ENCODE results near the gene CCDC159. TPM values are rescaled to one million over a fixed set of nuclear protein-coding genes. Genes with fewer than 3 reads are reported as not detected.

The CCDC159 gene
- total and polyA plus RNA-seq, 7 donors: 2.4 to 9.2 (median 5.3) TPM

DNA sequence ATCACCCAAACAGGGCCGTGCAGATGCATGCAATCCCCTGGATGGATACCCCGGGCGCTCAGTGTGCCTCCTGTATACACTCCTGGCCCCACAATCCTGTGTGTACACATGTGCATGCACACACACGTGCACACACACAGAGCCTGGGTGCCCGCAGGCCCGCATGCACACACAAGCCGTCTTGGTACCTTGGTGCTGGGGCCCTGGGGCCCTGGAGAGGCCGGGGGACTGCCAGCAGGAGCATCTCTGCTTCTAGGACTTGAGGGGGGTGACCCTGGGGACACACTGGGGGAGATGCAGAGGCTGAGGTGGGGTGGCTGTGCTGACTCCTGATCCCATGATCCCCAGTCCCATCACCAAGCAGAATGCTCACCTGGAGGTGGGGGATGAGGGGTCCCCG lies 53.3 kb downstream of the CCDC159 start:
- ATAC-seq: no peak
- WGBS, 3 donors: 86 to 93% (median 90%) methylated on average over 9 of the region's 9 CpGs
- no peaks in the 10 kb centered on the region for H3K4me1 ChIP-seq
- no peak for DNase-seq
- intact Hi-C loops (cut with DNase I): no loop called here
- H3K27ac ChIP-seq: no peak overlapping the region
- no peaks in the 10 kb centered on the region for H3K36me3 ChIP-seq (ENCODE audit: insufficient read depth in 1 of 2, low read depth in 1 of 2)
- TF ChIP-seq, protein P1, sequence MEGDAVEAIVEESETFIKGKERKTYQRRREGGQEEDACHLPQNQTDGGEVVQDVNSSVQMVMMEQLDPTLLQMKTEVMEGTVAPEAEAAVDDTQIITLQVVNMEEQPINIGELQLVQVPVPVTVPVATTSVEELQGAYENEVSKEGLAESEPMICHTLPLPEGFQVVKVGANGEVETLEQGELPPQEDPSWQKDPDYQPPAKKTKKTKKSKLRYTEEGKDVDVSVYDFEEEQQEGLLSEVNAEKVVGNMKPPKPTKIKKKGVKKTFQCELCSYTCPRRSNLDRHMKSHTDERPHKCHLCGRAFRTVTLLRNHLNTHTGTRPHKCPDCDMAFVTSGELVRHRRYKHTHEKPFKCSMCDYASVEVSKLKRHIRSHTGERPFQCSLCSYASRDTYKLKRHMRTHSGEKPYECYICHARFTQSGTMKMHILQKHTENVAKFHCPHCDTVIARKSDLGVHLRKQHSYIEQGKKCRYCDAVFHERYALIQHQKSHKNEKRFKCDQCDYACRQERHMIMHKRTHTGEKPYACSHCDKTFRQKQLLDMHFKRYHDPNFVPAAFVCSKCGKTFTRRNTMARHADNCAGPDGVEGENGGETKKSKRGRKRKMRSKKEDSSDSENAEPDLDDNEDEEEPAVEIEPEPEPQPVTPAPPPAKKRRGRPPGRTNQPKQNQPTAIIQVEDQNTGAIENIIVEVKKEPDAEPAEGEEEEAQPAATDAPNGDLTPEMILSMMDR (IDR thresholded peaks at IDR 0.05): no peak
- H3K9me3 ChIP-seq: no peaks in the 10 kb centered on the region
- peaks cover 0 to 8% (median 0%) of the 10 kb centered on the region in 3 donors for H3K27me3 ChIP-seq (ENCODE audit: insufficient read depth in 3 of 3, low read length in 2 of 3)
- no peak overlapping the region for H3K4me3 ChIP-seq

DNA sequence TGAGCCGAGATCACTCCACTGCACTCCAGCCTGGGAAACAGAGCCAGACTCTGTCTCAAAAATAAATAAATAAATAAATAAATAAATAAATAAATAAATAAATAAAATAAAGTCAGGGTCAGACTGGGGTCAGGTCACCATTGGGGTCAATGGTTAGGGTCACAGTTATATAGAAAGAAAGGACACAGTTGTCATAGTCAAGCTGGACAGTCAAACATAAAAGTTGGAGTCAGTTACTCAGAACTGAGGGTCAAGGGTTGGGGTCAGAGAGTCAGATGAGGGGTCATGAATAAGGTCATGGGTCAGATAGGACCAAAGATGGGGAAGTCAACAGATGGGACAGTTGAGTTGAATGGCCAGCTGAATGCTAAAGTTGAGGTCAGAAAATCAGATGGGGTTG lies 54.5 kb downstream of the CCDC159 start:
- TF ChIP-seq, protein P1 (IDR thresholded peaks at IDR 0.05): no peak
- Histone ChIP-seq H3K4me1 (no peaks in the 10 kb centered on the region), H3K36me3 (ENCODE audit: insufficient read depth in 1 of 2, low read depth in 1 of 2) (no peaks in the 10 kb centered on the region), H3K27ac (no peak overlapping the region), H3K4me3 (no peak overlapping the region), H3K9me3 (no peaks in the 10 kb centered on the region), H3K27me3 (ENCODE audit: insufficient read depth in 3 of 3, low read length in 2 of 3) (peaks cover 0 to under 1% (median 0%) of the 10 kb centered on the region in 3 donors)
- DNase-seq: no peak
- 71 to 88% (median 85%) methylated on average over 1 of the region's 1 CpG for WGBS, 3 donors
- ATAC-seq: no peak
- intact Hi-C loops (cut with DNase I): no loop called here

DNA sequence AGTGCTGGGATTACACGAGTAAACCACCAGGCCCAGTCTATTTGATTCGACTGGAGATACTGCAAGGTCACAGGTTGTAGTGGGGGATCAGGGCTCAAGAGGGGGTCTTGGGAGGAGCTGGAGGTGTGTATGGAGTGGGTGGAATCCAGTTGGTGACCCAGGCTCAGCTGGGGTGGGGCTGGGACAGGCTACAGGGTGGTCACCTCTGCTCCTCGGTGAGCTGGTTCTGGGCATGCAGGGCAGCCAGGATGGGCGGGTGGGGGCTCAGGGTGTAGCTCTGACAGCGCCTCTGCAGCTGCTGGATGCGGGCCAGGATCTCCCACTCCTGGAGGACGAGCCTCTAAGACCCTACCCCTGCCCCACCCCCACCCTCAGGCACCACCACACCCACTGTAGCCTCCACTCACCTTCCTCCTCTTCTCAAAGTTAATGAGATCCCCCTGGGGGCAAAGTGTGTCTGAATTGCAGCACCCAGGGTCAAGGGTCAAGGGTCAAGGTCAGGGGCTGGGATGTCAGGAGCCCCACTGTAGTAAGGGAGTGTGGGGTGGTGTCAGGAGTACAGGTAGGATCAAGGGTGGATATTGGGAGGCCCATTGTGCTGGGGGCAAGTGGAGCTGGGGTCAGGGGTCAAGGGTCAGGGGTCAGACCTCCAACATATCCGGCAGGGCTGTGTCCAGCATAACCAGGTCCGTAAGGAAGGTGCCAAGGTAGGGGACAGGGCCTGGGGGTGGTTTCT lies 55.7 kb downstream of the CCDC159 start:
- peaks cover 0 to 8% (median 3%) of the 10 kb centered on the region in 3 donors for H3K27me3 ChIP-seq (ENCODE audit: insufficient read depth in 3 of 3, low read length in 2 of 3)
- no peaks in the 10 kb centered on the region for H3K36me3 ChIP-seq (ENCODE audit: insufficient read depth in 1 of 2, low read depth in 1 of 2)
- H3K4me1 ChIP-seq: no peaks in the 10 kb centered on the region
- WGBS, 3 donors: 79 to 83% (median 80%) methylated on average over 9 of the region's 9 CpGs
- H3K4me3 ChIP-seq: no peak overlapping the region
- no peaks in the 10 kb centered on the region for H3K9me3 ChIP-seq
- ATAC-seq (no peak), DNase-seq (no peak)
- TF ChIP-seq, protein P1 (IDR thresholded peaks at IDR 0.05): no peak
- intact Hi-C loops (cut with DNase I): no loop called here
- H3K27ac ChIP-seq: no peak overlapping the region

Other genes with a start within 250 kb of the CCDC159 start
- 1 to 10 TPM in 2 of 4 donors, under 1 TPM in 2; 0.51 to 1.7 (median 0.98) TPM for gene SPC24, start 190.7 kb upstream of the CCDC159 start, total RNA-seq
- gene SPC24, start 190.7 kb upstream of the CCDC159 start, polyA plus RNA-seq: under 1 TPM; 0.14 to 0.55 (median 0.44) TPM
- 100 to 1,000 TPM in 1 of 4 donors, 10 to 100 TPM in 3; 44.0 to 103 (median 68.0) TPM for gene KANK2, start 149.0 kb upstream of the CCDC159 start, total RNA-seq
- 10 to 100 TPM; 23.7 to 29.9 (median 25.8) TPM for gene KANK2, start 149.0 kb upstream of the CCDC159 start, polyA plus RNA-seq
- under 1 TPM in 2 of 4 donors, not detected in 2; 0.48 to 0.49 TPM for gene ANGPTL8, start 106.9 kb upstream of the CCDC159 start, total RNA-seq
- gene ANGPTL8, start 106.9 kb upstream of the CCDC159 start, polyA plus RNA-seq: 10 to 100 TPM in 1 of 3 donors, under 1 TPM in 2; 0.08 to 14.6 (median 0.15) TPM
- gene DOCK6, start 84.0 kb upstream of the CCDC159 start, total RNA-seq: 10 to 100 TPM; 14.5 to 27.1 (median 17.8) TPM
- 10 to 100 TPM in 2 of 3 donors, 1 to 10 TPM in 1; 8.7 to 16.0 (median 11.4) TPM for gene DOCK6, start 84.0 kb upstream of the CCDC159 start, polyA plus RNA-seq
- not detected for gene TSPAN16, start 50.4 kb upstream of the CCDC159 start, total RNA-seq
- not detected for gene TSPAN16, start 50.4 kb upstream of the CCDC159 start, polyA plus RNA-seq
- gene RAB3D, start 6.9 kb upstream of the CCDC159 start, total RNA-seq: 1 to 10 TPM; 4.0 to 5.6 (median 4.3) TPM
- gene RAB3D, start 6.9 kb upstream of the CCDC159 start, polyA plus RNA-seq: 1 to 10 TPM; 1.1 to 1.6 (median 1.4) TPM
- 10 to 100 TPM; 65.9 to 81.6 (median 70.5) TPM for gene TMEM205, start 251 bp upstream of the CCDC159 start, total RNA-seq
- 10 to 100 TPM; 63.0 to 95.1 (median 90.4) TPM for gene TMEM205, start 251 bp upstream of the CCDC159 start, polyA plus RNA-seq
- gene PLPPR2, start 8.9 kb downstream of the CCDC159 start, total RNA-seq: 10 to 100 TPM; 14.1 to 33.6 (median 21.5) TPM
- 10 to 100 TPM in 2 of 3 donors, 1 to 10 TPM in 1; 4.3 to 30.9 (median 20.8) TPM for gene PLPPR2, start 8.9 kb downstream of the CCDC159 start, polyA plus RNA-seq
- gene SWSAP1, start 28.1 kb downstream of the CCDC159 start, total RNA-seq: 1 to 10 TPM; 1.1 to 1.7 (median 1.4) TPM
- 1 to 10 TPM; 2.1 to 3.9 (median 2.3) TPM for gene SWSAP1, start 28.1 kb downstream of the CCDC159 start, polyA plus RNA-seq
- 1 to 10 TPM; 1.0 to 2.1 (median 1.7) TPM for gene EPOR, start 37.8 kb downstream of the CCDC159 start, total RNA-seq
- gene EPOR, start 37.8 kb downstream of the CCDC159 start, polyA plus RNA-seq: 1 to 10 TPM; 1.7 to 2.1 (median 2.1) TPM
- gene RGL3, start 72.8 kb downstream of the CCDC159 start, total RNA-seq: 1 to 10 TPM; 1.6 to 6.4 (median 3.0) TPM
- 1 to 10 TPM; 1.2 to 2.4 (median 2.2) TPM for gene RGL3, start 72.8 kb downstream of the CCDC159 start, polyA plus RNA-seq
- under 1 TPM in 2 of 4 donors, not detected in 2; 0.13 to 0.17 TPM for gene ODAD3, start 88.6 kb downstream of the CCDC159 start, total RNA-seq
- gene ODAD3, start 88.6 kb downstream of the CCDC159 start, polyA plus RNA-seq: under 1 TPM; 0.09 to 0.87 (median 0.20) TPM
- gene PRKCSH, start 89.1 kb downstream of the CCDC159 start, total RNA-seq: 10 to 100 TPM; 60.9 to 98.4 (median 74.6) TPM
- 10 to 100 TPM; 48.5 to 59.7 (median 59.7) TPM for gene PRKCSH, start 89.1 kb downstream of the CCDC159 start, polyA plus RNA-seq
- gene ELAVL3, start 134.5 kb downstream of the CCDC159 start, total RNA-seq: not detected
- under 1 TPM in 1 of 3 donors, not detected in 2; 0.03 TPM for gene ELAVL3, start 134.5 kb downstream of the CCDC159 start, polyA plus RNA-seq
- 10 to 100 TPM in 1 of 4 donors, 1 to 10 TPM in 3; 5.7 to 11.5 (median 7.3) TPM for gene ZNF653, start 159.3 kb downstream of the CCDC159 start, total RNA-seq
- 1 to 10 TPM; 4.0 to 6.5 (median 5.3) TPM for gene ZNF653, start 159.3 kb downstream of the CCDC159 start, polyA plus RNA-seq
- gene ECSIT, start 182.6 kb downstream of the CCDC159 start, total RNA-seq: 100 to 1,000 TPM in 2 of 4 donors, 10 to 100 TPM in 2; 84.3 to 113 (median 101) TPM
- 100 to 1,000 TPM; 136 to 196 (median 162) TPM for gene ECSIT, start 182.6 kb downstream of the CCDC159 start, polyA plus RNA-seq
- 10 to 100 TPM in 1 of 4 donors, 1 to 10 TPM in 3; 1.9 to 11.9 (median 5.6) TPM for gene CNN1, start 192.3 kb downstream of the CCDC159 start, total RNA-seq
- gene CNN1, start 192.3 kb downstream of the CCDC159 start, polyA plus RNA-seq: 10 to 100 TPM in 1 of 3 donors, 1 to 10 TPM in 2; 4.4 to 11.0 (median 5.7) TPM
- gene ELOF1, start 212.7 kb downstream of the CCDC159 start, total RNA-seq: 10 to 100 TPM; 24.3 to 47.3 (median 33.2) TPM
- 10 to 100 TPM; 64.6 to 82.5 (median 72.2) TPM for gene ELOF1, start 212.7 kb downstream of the CCDC159 start, polyA plus RNA-seq
- 1 to 10 TPM; 1.3 to 2.7 (median 1.9) TPM for gene ACP5, start 231.1 kb downstream of the CCDC159 start, total RNA-seq
- gene ACP5, start 231.1 kb downstream of the CCDC159 start, polyA plus RNA-seq: under 1 TPM; 0.44 to 0.78 (median 0.62) TPM